Measurements from ENCODE around the gene E2F4. TPM values are rescaled to one million over a fixed set of nuclear protein-coding genes. Genes with fewer than 3 reads are reported as not detected.

E2F4 gene
- total and polyA plus RNA-seq, 2 of the 13 experiments (the other 11 are each of a cell fraction or from before 2014, with no cell fraction given) = 84.8 to 91.2 TPM

GRCh38 chr16:67169642-67170167 lies 22.2 kb upstream of the E2F4 start (continued):
- TF ChIP-seq ZNF407 (CRISPR knock-in tag; IDR thresholded peaks at IDR 0.05; ENCODE audit: not compliant biosample characterization) (peak; percentile 56), ARID5B (CRISPR knock-in tag; IDR thresholded peaks at IDR 0.05) (0 out of 2 replicates have a peak, but pooled peaks have one; percentile 6), SP140L (CRISPR knock-in tag; IDR thresholded peaks at IDR 0.05; ENCODE audit: borderline replicate concordance) (no peak; the same call in 1 of the 2 replicates), ZFP36L1 (CRISPR knock-in tag; IDR thresholded peaks at IDR 0.05) (no peak), NR2C2 (CRISPR knock-in tag; IDR thresholded peaks at IDR 0.05; ENCODE audit: borderline replicate concordance) (0 out of 2 replicates have a peak, but pooled peaks have one; percentile 21), ZNF225 (CRISPR knock-in tag; IDR thresholded peaks at IDR 0.05) (no peak; the same call in 1 of the 2 replicates), HOXA5 (CRISPR knock-in tag; IDR thresholded peaks at IDR 0.05) (peak; percentile 37; the same call in 1 of the 2 replicates), MBNL3 (CRISPR knock-in tag; conservative IDR thresholded peaks at IDR 0.05) (no peak), RXRB (CRISPR knock-in tag; IDR thresholded peaks at IDR 0.05; ENCODE audit: borderline replicate concordance) (no peak; the same call in 1 of the 2 replicates), ZNF556 (CRISPR knock-in tag; IDR thresholded peaks at IDR 0.05; ENCODE audit: borderline replicate concordance) (peak; percentile 30; the same call in 1 of the 2 replicates), HES4 (CRISPR knock-in tag; IDR thresholded peaks at IDR 0.05; ENCODE audit: borderline replicate concordance) (no peak), ZNF552 (CRISPR knock-in tag; IDR thresholded peaks at IDR 0.05; ENCODE audit: borderline replicate concordance) (no peak), MAX (IDR thresholded peaks at IDR 0.05) (no peak), ZNF660 (CRISPR knock-in tag; IDR thresholded peaks at IDR 0.05; ENCODE audit: borderline replicate concordance, low read depth) (no peak), ZSCAN29 (CRISPR knock-in tag; conservative IDR thresholded peaks at IDR 0.05) (0 out of 2 replicates have a peak, but pooled peaks have one; percentile 56), BRCA1 (CRISPR knock-in tag; IDR thresholded peaks at IDR 0.05) (no peak), HNF4G (IDR thresholded peaks at IDR 0.05; ENCODE audit: borderline replicate concordance, low read depth, low read length) (no peak), HNF4G (CRISPR knock-in tag; IDR thresholded peaks at IDR 0.05; ENCODE audit: borderline replicate concordance, low read depth) (no peak)
